ENCODE measurements around the gene PPIL4. TPM values are rescaled to one million over a fixed set of nuclear protein-coding genes. Genes with fewer than 3 reads are reported as not detected.

PPIL4 gene
- total RNA-seq, 1 experiment from 2014 or later, result 27.7 TPM

DNA sequence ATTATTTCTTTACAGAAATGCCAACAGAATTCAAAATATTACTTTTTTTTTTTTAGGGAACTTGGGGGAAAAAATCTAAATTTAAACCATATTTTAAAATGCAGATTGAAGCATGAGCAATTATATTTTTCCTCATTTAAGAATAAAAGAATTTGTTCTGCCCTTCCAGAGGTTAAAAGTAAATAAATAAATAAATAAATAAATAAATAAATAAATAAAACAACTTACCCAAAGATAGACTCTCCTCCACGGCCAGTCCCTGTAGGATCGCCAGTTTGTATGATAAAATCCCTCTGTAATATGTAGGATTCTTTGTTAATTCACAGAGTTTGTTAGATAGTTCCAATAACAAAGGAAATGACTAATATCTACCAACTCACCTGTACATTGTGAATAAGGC is 4.7 kb downstream of the PPIL4 start:
- CTCF ChIA-PET, result no interaction called here
- Mint-ChIP-seq H3K4me3 (no peak overlapping the region), H3K36me3 (peaks cover 28% of the 10 kb centered on the region), H3K9me3 (no peaks in the 10 kb centered on the region), H3K27me3 (ENCODE audit: low read depth) (no peaks in the 10 kb centered on the region), H3K27ac (no peak overlapping the region), H3K4me1 (peaks cover 9% of the 10 kb centered on the region)
- POLR2A ChIA-PET, result no interaction called here
- no peak for ATAC-seq
- DNase-seq (ENCODE audit: low spot score), result no peak
- no peak for TF ChIP-seq GTF2I (CRISPR knock-in tag; conservative IDR thresholded peaks at IDR 0.05)
- no peak for TF ChIP-seq FOXJ3 (CRISPR knock-in tag; IDR thresholded peaks at IDR 0.05; ENCODE audit: borderline replicate concordance)
- TF ChIP-seq FOXK1 (CRISPR knock-in tag; IDR thresholded peaks at IDR 0.05), result no peak
- no peak for TF ChIP-seq ZNF396 (CRISPR knock-in tag; IDR thresholded peaks at IDR 0.05; ENCODE audit: borderline replicate concordance)
- TF ChIP-seq SP1 (CRISPR knock-in tag; conservative IDR thresholded peaks at IDR 0.05), result no peak
- TF ChIP-seq PRRX2 (CRISPR knock-in tag; IDR thresholded peaks at IDR 0.05), result no peak
- no peak for TF ChIP-seq OVOL2 (CRISPR knock-in tag; IDR thresholded peaks at IDR 0.05; ENCODE audit: borderline replicate concordance)

DNA sequence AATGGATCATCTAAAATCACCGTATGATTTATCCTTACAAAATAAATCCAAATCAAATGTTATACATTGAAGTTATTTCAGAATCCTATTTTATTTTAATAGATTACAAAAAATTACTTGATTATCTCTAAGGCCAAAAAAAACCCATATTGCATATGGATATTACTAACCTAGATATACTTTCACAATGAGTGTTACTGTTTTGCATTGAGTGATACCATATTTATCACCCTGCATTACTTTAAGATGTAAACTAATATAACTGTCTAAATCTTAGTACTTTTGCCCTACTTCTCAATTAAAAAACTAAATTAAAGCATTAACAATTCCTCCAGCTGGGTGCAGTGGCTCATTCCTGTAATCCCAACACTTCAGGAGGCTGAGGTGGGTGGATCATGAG is 11.1 kb downstream of the PPIL4 start:
- Mint-ChIP-seq H3K4me3 (no peak overlapping the region), H3K9me3 (no peaks in the 10 kb centered on the region), H3K4me1 (no peaks in the 10 kb centered on the region), H3K27me3 (ENCODE audit: low read depth) (no peaks in the 10 kb centered on the region), H3K27ac (no peak overlapping the region), H3K36me3 (peaks cover 51% of the 10 kb centered on the region)
- TF ChIP-seq SP1 (CRISPR knock-in tag; conservative IDR thresholded peaks at IDR 0.05) (no peak), ESRRA (CRISPR knock-in tag; IDR thresholded peaks at IDR 0.05; ENCODE audit: borderline replicate concordance) (no peak), TP53 (CRISPR knock-in tag; IDR thresholded peaks at IDR 0.05) (no peak), NR1H2 (CRISPR knock-in tag; IDR thresholded peaks at IDR 0.05) (no peak), ZNF425 (CRISPR knock-in tag; conservative IDR thresholded peaks at IDR 0.05) (no peak), CREB1 (CRISPR knock-in tag; IDR thresholded peaks at IDR 0.05) (no peak), SOX15 (CRISPR knock-in tag; IDR thresholded peaks at IDR 0.05) (no peak), ZNF423 (CRISPR knock-in tag; IDR thresholded peaks at IDR 0.05) (no peak), SMAD4 (CRISPR knock-in tag; IDR thresholded peaks at IDR 0.05) (no peak), ATF2 (CRISPR knock-in tag; IDR thresholded peaks at IDR 0.05; ENCODE audit: borderline replicate concordance, low read depth) (no peak), SMAD3 (CRISPR knock-in tag; IDR thresholded peaks at IDR 0.05; ENCODE audit: borderline replicate concordance) (no peak), FOXP1 (CRISPR knock-in tag; IDR thresholded peaks at IDR 0.05; ENCODE audit: borderline replicate concordance) (no peak), AR (CRISPR knock-in tag; IDR thresholded peaks at IDR 0.05) (no peak), NFE2L1 (CRISPR knock-in tag; IDR thresholded peaks at IDR 0.05) (no peak)
- TF ChIP-seq, protein P1, sequence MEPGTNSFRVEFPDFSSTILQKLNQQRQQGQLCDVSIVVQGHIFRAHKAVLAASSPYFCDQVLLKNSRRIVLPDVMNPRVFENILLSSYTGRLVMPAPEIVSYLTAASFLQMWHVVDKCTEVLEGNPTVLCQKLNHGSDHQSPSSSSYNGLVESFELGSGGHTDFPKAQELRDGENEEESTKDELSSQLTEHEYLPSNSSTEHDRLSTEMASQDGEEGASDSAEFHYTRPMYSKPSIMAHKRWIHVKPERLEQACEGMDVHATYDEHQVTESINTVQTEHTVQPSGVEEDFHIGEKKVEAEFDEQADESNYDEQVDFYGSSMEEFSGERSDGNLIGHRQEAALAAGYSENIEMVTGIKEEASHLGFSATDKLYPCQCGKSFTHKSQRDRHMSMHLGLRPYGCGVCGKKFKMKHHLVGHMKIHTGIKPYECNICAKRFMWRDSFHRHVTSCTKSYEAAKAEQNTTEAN (CRISPR knock-in tag; IDR thresholded peaks at IDR 0.05), result no peak
- TF ChIP-seq, protein P2, sequence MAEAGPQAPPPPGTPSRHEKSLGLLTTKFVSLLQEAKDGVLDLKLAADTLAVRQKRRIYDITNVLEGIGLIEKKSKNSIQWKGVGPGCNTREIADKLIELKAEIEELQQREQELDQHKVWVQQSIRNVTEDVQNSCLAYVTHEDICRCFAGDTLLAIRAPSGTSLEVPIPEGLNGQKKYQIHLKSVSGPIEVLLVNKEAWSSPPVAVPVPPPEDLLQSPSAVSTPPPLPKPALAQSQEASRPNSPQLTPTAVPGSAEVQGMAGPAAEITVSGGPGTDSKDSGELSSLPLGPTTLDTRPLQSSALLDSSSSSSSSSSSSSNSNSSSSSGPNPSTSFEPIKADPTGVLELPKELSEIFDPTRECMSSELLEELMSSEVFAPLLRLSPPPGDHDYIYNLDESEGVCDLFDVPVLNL (CRISPR knock-in tag; IDR thresholded peaks at IDR 0.05; ENCODE audit: borderline replicate concordance, low read depth), result no peak
- ATAC-seq (no peak), DNase-seq (ENCODE audit: low spot score) (no peak)
- POLR2A ChIA-PET, result no interaction called here
- CTCF ChIA-PET, result no interaction called here

All from WTC11 (cell line).